DMS153 (cell line): ENCODE measurements around the gene OR11H7.
"Not testable (repeated sequence)": the region's sequence is repeated elsewhere in the genome, so short reads cannot be mapped to it uniquely, and the experiment has no call there.

Experiments
- DNase-seq: peaks from one replicate; lab custom pipeline; 2025; lab: John Stamatoyannopoulos, UW

The OR11H7 gene

GRCh38 chr14:20278414-20278813 is 49.6 kb downstream of the OR11H7 start:
- peak; percentile 19 for DNase-seq

- DNase-seq = not testable (repeated sequence)
Measured at GRCh38 chr14:20280265-20280664, 51.5 kb downstream of the OR11H7 start.
